Measurements from ENCODE around the gene USH1G.
A peak's percentile ranks its signal among the peaks of the same experiment; 100 is the strongest.

Gene USH1G

DNA sequence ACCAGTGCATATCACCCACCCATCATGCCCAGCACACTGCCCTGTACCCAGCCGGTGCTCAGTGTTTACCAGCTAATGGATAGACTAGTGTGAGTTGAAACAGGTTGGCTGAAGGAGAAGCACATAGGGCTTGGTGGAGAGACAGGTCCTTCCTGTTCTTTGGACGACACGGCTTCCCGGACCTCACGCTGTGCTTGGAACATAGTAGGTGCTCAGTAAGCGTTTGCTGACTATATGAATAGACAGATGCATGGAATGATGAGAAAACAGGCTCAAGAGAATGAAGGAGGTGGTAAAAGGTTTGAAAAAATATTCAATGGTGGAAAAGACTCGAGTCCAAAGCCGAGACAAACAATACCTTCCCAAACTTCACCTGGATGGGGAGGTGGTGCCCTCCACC is 22.8 kb downstream of the USH1G start:
- DNase-seq: no peak

DNA sequence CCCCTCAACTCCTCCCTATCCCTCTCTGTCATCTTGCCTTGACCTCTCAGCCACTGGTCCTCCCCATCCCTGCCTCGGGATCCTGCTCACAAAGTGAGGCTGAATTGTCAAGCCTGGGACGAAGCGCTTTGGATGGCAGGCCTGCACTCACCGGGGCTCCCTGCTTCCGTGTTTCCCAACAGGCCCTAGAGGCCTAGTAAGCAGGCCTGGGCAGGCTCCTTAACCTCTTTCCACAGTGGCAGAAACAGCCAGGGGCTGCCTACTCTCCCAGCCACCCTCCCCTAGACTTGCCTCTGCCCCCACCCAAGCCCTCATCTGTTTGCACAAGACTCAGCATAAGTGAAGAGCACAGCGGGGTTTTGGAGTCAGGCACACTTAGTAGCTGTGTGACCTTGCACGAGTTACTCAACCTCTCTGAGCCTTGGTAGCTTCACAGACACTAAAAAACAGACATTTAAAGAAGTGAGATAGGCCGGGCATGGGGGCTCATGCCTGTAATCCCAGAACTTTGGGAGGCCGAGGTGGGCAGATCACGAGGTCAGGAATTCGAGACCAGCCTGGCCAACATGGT is 24.6 kb downstream of the USH1G start:
- DNase-seq: no peak

DNA sequence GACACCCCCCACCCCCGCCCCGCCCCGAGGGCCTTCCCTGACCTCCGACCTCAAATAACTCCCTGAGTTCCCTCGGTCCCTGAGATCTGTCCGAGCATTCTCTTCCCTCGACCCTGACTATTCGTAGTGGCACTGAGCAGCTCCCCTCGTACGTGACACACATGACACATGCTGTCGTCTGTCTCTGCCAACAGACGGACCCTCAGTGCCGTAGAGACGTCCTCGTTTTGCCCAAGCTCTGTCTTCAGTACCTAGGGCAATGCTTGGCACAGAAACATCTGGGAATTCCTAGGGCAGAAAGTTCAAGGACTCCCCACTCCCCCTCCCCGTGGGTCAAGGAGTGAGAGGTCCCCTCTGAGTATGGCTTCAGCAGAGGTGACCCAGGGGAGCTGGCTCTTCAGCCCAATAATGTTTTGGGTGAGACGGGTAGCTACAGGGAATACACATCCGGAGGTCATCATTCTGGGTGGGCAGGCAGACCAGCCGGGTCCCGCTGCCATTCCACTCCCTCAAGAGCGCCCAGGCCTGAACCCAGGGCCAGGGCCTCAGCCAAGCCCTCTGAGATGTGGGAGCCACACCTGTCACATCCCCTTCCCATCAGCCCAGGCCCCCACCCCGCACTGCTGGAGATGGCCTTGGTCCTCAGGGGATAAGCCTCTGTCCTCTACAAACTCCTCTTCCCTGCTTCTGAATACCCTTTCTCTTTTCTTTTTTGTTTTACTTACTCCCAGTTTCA is 29.0 kb downstream of the USH1G start:
- DNase-seq: no peak

- DNase-seq: no peak
These were observed 29.8 kb downstream of the USH1G start, which contains the start of gene FADS6 for GRCh38 chr17:74892974-74893911. Gene FADS6, minus strand, starts transcription at chr17:74893633. Its CDS starts 38 bp downstream, at chr17:74893595.

GRCh38 chr17:74892013-74892841 is 30.8 kb downstream of the USH1G start:
- DNase-seq: no peak

GRCh38 chr17:74890554-74890953 is 32.5 kb downstream of the USH1G start:
- no peak for DNase-seq

- DNase-seq: no peak
These were observed 34.6 kb downstream of the USH1G start for GRCh38 chr17:74888469-74888868.

DNA sequence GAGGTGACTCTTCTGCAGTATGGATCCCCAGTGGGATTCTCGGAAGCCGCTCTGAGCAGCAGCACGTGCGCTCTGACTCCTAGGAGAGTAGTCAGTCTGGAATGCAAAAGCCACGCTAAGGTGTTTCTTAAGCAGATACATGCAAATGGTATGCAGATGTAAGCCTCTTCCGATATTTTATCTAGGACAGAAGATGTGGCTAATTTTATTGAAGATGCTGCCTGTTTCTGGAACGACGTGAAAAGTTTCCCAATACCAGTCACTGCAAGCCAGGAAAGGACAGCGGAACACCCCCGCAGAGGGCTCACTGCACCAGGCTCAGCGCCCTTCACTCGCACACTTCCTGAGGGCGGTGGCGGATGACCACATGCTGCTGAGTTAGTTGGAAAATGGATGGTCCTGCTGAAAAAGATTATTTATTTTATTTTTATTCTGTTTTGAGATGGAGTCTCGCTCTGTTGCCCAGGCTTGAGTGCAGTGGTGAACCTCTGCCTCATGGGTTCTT is 39.8 kb downstream of the USH1G start:
- no peak for DNase-seq

DNA sequence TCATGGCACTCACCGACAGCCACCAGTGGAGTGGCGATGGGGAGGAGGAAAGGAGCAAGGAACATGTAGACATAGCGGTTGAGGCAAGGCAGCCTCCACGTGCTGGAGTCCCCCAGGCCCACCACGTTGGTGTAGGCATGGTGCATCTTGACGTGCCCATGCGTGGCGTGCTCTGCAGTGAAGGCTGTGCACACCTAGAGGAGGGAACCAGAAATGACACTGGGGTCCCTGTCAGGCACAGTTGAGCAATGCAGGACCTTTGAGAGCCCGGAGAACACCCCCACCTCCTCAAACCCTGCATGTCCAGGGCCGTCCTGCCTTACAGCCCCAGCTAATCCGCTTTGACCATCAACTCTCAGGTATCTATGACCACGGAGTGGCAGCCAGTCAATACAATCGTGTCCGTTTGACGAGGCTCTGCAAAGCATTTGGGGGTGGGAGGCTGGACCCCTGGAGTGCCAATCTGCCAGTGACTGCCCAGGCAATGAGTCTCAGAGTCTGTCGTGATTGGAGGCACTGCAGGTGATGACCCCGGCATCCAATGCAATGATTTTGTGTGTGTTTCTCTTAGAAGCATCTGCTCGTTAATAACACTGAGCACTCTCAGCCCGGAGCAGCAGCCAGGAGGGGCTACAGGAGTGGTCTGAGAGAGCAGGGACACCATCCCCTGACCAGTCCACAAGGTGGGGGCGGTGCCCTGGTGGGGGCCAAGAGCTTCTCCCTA is 40.4 kb downstream of the USH1G start:
- no peak for DNase-seq

DNA sequence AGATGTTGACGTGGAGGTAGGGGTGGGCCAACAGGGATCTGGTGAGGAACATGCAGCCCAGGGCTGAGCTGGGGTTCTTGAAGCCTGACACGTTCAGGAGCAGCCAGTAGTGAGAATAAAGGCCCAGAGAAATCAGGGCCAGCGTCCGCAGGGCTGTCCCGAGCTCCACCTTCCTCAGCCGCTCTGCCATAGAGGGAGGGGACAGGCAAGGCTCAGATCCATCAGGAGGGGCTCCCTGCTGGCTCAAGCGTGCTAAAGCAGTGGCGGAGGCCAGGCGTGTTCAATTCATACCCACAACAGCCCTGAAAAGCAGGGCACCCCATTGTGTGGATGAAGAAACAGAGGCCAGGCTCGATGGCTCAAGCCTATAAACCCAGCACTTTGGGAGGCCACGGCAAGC is 42.0 kb downstream of the USH1G start:
- DNase-seq: no peak

- DNase-seq: no peak
These were observed 43.7 kb downstream of the USH1G start for GRCh38 chr17:74879308-74879707.

GRCh38 chr17:74878658-74879057 is 44.4 kb downstream of the USH1G start:
- DNase-seq: no peak

- no peak for DNase-seq
These were observed 45.2 kb downstream of the USH1G start for GRCh38 chr17:74877592-74878548.

GRCh38 chr17:74875977-74876593 is 47.0 kb downstream of the USH1G start:
- peak; percentile 26 for DNase-seq

GRCh38 chr17:74875155-74875976 is 47.7 kb downstream of the USH1G start:
- peak; percentile 10 for DNase-seq

DNA sequence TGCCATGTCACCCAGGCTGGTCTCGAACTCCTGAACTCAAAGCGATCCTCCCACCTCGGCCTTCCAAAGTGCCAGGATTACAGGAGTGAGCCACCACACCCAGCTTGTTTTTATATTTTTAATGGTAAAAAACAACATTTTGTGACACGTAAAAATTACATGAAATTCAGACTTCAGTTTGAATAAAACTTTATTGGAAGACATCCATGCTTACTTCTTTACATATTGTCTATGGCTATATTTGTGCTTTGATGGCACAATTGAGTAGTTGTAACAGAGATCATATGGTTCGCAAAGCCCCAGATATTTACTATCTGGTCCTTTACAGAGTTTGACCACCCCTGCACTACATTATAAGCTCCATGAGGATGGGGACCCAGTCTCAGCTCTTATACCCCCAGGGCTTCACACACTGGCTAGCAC is 48.4 kb downstream of the USH1G start:
- DNase-seq: no peak

DNA sequence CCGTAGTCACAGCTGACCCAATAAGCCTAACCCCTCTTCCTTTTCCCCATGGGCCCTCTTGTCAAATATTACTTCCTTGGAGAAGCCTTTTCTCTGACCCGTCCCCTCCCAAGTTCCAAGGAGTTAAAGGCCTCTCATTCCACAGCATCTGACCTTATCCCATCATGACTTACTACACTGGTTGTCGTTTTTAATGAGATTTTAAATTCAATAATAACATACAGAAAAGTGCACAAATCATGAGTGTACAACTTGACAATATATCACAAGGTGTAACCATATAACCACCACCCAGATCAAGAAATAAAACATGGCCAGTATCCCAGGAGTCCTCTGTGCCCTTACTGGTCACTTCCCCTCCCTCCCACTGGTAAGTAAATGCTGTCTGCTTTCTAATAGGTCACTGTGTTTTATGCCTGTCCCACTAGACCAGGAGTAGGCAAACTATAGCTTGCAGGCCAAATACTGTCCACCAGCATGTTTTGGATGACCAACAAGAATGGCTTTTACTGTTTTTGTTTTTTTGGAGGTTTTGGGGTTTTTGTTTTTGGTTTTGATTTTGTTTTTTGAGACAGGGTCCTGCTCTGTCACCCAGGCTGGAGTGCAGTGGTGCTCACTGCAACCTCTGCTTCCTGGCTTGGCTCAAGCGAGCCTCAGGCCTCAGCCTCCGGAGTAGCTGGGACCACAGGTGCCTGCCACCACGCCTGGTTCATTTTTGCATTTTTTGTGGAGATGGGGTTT is 49.0 kb downstream of the USH1G start:
- peak; percentile 66 for DNase-seq

All from hematopoietic multipotent progenitor cell treated with erythropoietin and hydrocortisone succinate and interleukin-3 and kit ligand, for 8 days (in vitro differentiated cells).